A673 (cell line): Measurements from ENCODE around the gene BEAN1. TPM values are rescaled to one million over a fixed set of nuclear protein-coding genes. Genes with fewer than 3 reads are reported as not detected.

ENCODE experiments used
- BruUV-seq: library from RNA; stranded (reverse); fragments of 400-500 nt; replicated peaks from 2 replicates; lab custom pipeline; 2021; lab: Mats Ljungman, UMichigan
- CTCF ChIA-PET: fragments of 300-600 bp; sonication (Branson Sonifier 250); formaldehyde crosslinking; loops from one replicate; lab custom pipeline; 2022; ENCODE audit warnings: antibody characterized with exemption; lab: Charles Lee
- POLR2A ChIA-PET: fragments of 300-600 bp; sonication (Branson Sonifier 250); formaldehyde crosslinking; loops from one replicate; lab custom pipeline; 2022; ENCODE audit warnings: antibody characterized with exemption; ENCODE audit not compliant: low non-redundant PET; lab: Charles Lee
- DNase-seq: peaks from one replicate; pipeline ENCODE4 v3.0.0-alpha.2; 2015; ENCODE audit warnings: low spot score
- H3K27ac ChIP-seq: fragments of 200-600 bp; sonication (generic); 2 replicates; pipeline ENCODE4 v1.5.1; 2016; ENCODE audit warnings: mixed run types, low read depth, mild to moderate bottlenecking, mixed read lengths, antibody characterized with exemption, low read length; ENCODE audit not compliant: poor library complexity, severe bottlenecking
- H3K27me3 ChIP-seq: fragments of 200-600 bp; sonication (generic); replicated peaks from 2 replicates; pipeline ENCODE4 v1.6.1; 2017; ENCODE audit warnings: mixed run types, low read depth, mild to moderate bottlenecking, mixed read lengths, antibody characterized with exemption, low read length; ENCODE audit not compliant: insufficient read depth, poor library complexity
- H3K36me3 ChIP-seq: fragments of 200-600 bp; sonication (generic); 2 replicates; pipeline ENCODE4 v1.6.1; 2016; ENCODE audit warnings: mixed run types, mild to moderate bottlenecking, mixed read lengths, antibody characterized with exemption, low read length; ENCODE audit not compliant: insufficient read depth, poor library complexity, severe bottlenecking
- H3K4me1 ChIP-seq: fragments of 200-600 bp; sonication (generic); 2 replicates; pipeline ENCODE4 v1.6.1; 2017; ENCODE audit warnings: mixed run types, mild to moderate bottlenecking, mixed read lengths, antibody characterized with exemption, low read length; ENCODE audit not compliant: insufficient read depth, poor library complexity, severe bottlenecking
- H3K4me3 ChIP-seq: fragments of 200-600 bp; sonication (generic); 2 replicates; pipeline ENCODE4 v1.5.1; 2016; ENCODE audit warnings: low read depth, mixed run types, mild to moderate bottlenecking, mixed read lengths, low read length; ENCODE audit not compliant: poor library complexity, severe bottlenecking
- H3K9me3 ChIP-seq: fragments of 200-600 bp; sonication (generic); 2 replicates; pipeline ENCODE4 v1.6.1; 2016; ENCODE audit warnings: mixed run types, low read depth, mild to moderate bottlenecking, mixed read lengths, antibody characterized with exemption, low read length; ENCODE audit not compliant: poor library complexity, severe bottlenecking
- EZH2 ChIP-seq: fragments of 200-600 bp; sonication (generic); IDR thresholded peaks from 2 replicates; pipeline ENCODE4 v1.6.1; 2017; ENCODE audit warnings: borderline replicate concordance, low read depth, mild to moderate bottlenecking, mixed read lengths, antibody characterized with exemption, low read length; ENCODE audit not compliant: poor library complexity, severe bottlenecking
- intact Hi-C: fragments of 100-400 bp; cut with micrococcal nuclease; formaldehyde crosslinking; loops from one replicate; pipeline ENCODE4 v1.10.0; 2022; ENCODE audit not compliant: unreplicated experiment
- total RNA-seq: library from RNA; stranded (reverse); gene quantifications from 2 replicates; pipeline ENCODE4 v1.2.3, GENCODE V29; 2021
- TF ChIP-seq, protein P1 (sequence below): fragments of 300-800, 200-600 bp; sonication (generic); conservative IDR thresholded peaks from 2 replicates; pipeline ENCODE4 v1.5.1; 2017; ENCODE audit warnings: low read depth, mild to moderate bottlenecking, antibody characterized with exemption, low read length, moderate library complexity, mixed read lengths

The BEAN1 gene
- total RNA-seq, 1 experiment from 2014 or later = not detected

DNA sequence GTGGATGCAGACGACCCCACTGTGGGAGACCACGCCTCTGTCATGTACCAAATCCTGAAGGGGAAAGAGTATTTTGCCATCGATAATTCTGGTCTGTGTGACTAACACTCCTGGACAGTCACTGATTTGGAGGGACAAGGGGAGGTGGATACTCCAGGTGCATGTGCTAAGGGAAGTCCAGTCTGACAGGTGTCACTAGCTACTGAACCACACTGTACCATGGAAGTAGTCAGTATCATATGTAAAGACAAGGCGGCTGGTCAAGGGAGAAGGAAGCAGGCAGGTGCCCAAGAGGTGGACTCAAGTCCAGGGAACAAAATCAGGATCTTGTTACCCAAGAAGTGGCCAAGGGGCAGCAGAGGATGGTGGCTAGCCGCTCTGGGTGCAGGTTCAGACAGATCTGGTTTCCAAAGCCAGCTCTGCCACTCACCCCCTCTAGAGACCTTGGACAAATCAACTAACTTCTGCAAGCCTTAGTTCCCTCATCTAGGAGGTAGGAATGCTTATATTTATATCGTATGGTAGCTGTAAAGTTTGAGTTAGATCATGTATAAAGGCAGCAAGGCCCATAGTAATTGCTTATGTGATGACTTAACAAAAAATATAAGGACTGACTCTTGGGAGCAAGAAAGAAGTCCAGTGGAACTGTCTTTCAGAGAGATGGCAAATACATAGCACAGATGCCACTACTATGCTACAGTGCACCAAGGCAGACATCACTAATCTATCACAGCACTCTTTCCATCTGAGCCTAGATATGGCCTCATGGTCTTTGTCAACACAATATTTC lies 38.5 kb upstream of the BEAN1 start:
- no peaks in the 10 kb centered on the region for H3K27me3 ChIP-seq
- intact Hi-C loops = no loop called here
- no peaks in the 10 kb centered on the region for H3K36me3 ChIP-seq
- no peak overlapping the region for H3K4me3 ChIP-seq
- H3K9me3 ChIP-seq = no peaks in the 10 kb centered on the region
- no peaks in the 10 kb centered on the region for H3K4me1 ChIP-seq
- DNase-seq = no peak
- ChIA-PET CTCF (no interaction called here), POLR2A (no interaction called here)
- TF ChIP-seq EZH2 = no peak
- TF ChIP-seq, protein P1, sequence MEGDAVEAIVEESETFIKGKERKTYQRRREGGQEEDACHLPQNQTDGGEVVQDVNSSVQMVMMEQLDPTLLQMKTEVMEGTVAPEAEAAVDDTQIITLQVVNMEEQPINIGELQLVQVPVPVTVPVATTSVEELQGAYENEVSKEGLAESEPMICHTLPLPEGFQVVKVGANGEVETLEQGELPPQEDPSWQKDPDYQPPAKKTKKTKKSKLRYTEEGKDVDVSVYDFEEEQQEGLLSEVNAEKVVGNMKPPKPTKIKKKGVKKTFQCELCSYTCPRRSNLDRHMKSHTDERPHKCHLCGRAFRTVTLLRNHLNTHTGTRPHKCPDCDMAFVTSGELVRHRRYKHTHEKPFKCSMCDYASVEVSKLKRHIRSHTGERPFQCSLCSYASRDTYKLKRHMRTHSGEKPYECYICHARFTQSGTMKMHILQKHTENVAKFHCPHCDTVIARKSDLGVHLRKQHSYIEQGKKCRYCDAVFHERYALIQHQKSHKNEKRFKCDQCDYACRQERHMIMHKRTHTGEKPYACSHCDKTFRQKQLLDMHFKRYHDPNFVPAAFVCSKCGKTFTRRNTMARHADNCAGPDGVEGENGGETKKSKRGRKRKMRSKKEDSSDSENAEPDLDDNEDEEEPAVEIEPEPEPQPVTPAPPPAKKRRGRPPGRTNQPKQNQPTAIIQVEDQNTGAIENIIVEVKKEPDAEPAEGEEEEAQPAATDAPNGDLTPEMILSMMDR = no peak
- H3K27ac ChIP-seq = no peak overlapping the region
- BruUV-seq = no TSS peak

DNA sequence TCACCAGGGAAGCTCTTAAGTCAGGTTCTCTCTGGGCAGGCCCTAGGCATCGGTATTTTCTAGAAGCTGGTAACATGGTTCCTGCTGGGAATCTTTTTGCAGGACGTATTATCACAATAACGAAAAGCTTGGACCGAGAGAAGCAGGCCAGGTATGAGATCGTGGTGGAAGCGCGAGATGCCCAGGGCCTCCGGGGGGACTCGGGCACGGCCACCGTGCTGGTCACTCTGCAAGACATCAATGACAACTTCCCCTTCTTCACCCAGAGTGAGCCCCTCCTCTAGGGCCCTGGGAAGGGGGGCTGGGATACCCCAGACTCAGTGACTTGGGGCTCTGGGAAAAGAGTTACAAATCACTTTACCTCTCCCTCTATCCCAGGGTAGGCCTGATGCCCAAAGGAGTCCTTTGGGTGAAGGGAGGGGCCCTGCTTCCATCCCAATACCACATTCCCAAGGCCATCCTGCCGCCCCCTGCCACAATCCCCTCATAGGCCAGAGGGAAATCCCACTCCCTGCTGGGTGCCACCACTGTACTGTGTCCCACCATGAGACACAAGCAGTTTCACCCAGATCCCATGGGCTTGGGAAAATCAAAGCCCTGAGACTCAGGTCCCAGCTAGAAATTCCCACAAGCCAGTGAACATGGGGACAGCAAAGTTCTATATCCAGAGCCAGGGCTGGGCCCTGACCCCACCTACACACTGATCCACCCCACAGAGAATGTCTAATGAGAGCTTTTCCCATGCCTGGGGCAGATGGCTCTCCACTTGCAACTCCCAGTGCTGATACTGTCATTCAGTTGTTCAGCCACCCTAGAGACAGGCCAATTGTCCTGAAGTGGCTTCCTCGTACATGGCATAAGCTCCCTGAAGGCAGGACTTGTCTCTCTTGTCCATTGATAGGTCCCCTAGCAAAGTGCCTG lies 37.6 kb upstream of the BEAN1 start:
- intact Hi-C loops = no loop called here
- Histone ChIP-seq H3K4me1 (no peaks in the 10 kb centered on the region), H3K36me3 (no peaks in the 10 kb centered on the region), H3K9me3 (no peaks in the 10 kb centered on the region), H3K4me3 (no peak overlapping the region), H3K27me3 (no peaks in the 10 kb centered on the region), H3K27ac (no peak overlapping the region)
- ChIA-PET POLR2A (no interaction called here), CTCF (no interaction called here)
- no peak for TF ChIP-seq EZH2
- TF ChIP-seq, protein P1 = no peak
- no TSS peak for BruUV-seq
- no peak for DNase-seq

DNA sequence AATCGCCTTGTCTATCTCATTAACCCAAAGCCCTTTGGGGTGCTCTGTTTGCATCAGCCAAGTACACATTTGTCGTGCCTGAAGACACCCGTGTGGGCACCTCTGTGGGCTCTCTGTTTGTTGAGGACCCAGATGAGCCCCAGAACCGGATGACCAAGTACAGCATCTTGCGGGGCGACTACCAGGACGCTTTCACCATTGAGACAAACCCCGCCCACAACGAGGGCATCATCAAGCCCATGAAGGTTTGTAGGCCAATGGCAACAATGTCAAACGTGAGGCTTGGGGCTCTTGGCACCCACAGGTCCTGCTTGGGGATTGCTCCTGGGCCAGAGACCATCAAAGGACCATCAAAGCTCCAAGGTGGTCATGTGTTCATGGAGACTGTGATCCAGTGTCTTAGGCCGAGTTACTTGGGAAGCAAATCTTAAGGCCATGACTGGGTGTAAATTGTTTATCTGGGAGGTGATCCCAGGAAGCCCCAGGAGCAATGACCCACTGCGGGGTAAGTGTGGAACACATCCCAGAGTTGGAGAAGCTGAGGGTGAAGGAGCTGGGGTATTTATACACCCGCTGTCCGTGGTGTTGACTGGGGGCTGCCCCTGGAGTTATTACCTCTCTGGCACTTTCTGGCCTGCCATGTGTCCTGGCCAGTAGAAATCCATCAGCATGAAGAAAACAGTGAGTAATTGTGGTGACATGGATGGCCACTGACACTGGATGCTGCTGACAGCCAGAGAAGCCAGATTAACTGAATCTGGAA lies 36.6 kb upstream of the BEAN1 start:
- TF ChIP-seq EZH2 = no peak
- TF ChIP-seq, protein P1 = no peak
- intact Hi-C loops = no loop called here
- no TSS peak for BruUV-seq
- Histone ChIP-seq H3K4me1 (no peaks in the 10 kb centered on the region), H3K27ac (no peak overlapping the region), H3K27me3 (no peaks in the 10 kb centered on the region), H3K9me3 (no peaks in the 10 kb centered on the region), H3K36me3 (no peaks in the 10 kb centered on the region), H3K4me3 (no peak overlapping the region)
- ChIA-PET CTCF (no interaction called here), POLR2A (interaction anchor here (0.6 kb wide), 1 partner anchor 12 kb away, joined by 3 read pairs; no protein-coding TSS in a partner anchor)
- DNase-seq = no peak
